ENCODE results near the gene REV1.
"Not testable (repeated sequence)": the region's sequence is repeated elsewhere in the genome, so short reads cannot be mapped to it uniquely, and the experiment has no call there.

Gene REV1

DNA sequence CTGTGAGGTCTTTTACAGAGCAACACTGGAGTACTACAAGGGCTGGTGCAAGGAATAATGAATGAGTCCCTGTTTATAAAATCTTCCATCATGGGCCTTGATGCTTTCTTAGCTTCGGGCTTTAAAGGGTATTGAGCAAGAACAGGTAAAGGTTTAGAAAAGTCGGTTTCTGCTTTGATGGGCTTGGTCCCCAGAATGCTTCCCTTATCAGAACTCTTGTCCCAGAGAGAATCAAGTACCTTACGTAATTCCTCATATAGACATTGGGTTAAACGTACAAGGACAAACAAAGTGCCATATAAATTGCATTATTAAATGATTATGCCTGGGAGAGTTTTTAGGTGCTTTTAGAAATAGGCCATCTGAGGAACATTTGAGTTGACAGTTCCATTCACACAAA is 24.5 kb upstream of the REV1 start:
- ChIA-PET POLR2A (ENCODE audit: low non-redundant PET) (no interaction called here), CTCF (interaction anchor here (0.8 kb wide), 1 partner anchor 233 kb away, joined by 3 read pairs; no protein-coding TSS in a partner anchor)
- no peak overlapping the region for H3K27ac ChIP-seq
- DNase-seq (ENCODE audit: low spot score), result no peak
- no peak for TF ChIP-seq CTCF (conservative IDR thresholded peaks at IDR 0.05; ENCODE audit: low read depth)

DNA sequence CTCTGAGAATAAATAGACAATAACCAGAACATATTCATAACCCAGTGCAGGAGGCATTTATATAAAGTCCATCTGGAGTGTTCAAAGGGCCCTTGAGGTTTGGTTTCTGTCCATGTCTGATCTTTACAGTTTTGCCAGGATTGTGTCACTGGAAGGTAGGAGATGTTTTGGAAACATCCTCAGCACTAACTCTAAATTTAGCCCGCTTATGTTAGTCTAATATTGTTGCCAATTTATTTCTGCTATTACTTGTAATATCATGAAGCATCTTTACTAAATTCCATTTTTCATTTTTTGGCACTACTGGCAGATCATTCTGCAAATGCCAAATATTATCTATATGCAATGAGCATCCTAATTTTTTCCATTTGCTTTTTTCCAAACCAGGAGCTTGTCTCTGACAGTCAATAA is 22.4 kb upstream of the REV1 start:
- ChIA-PET CTCF (no interaction called here), POLR2A (ENCODE audit: low non-redundant PET) (no interaction called here)
- no peak overlapping the region for H3K27ac ChIP-seq
- no peak for TF ChIP-seq CTCF (conservative IDR thresholded peaks at IDR 0.05; ENCODE audit: low read depth)
- no peak for DNase-seq (ENCODE audit: low spot score)

GRCh38 chr2:99509387-99509786 is 19.6 kb upstream of the REV1 start:
- ChIA-PET CTCF (no interaction called here), POLR2A (ENCODE audit: low non-redundant PET) (no interaction called here)
- no peak for DNase-seq (ENCODE audit: low spot score)
- TF ChIP-seq CTCF (conservative IDR thresholded peaks at IDR 0.05; ENCODE audit: low read depth), result no peak
- H3K27ac ChIP-seq, result no peak overlapping the region

DNA sequence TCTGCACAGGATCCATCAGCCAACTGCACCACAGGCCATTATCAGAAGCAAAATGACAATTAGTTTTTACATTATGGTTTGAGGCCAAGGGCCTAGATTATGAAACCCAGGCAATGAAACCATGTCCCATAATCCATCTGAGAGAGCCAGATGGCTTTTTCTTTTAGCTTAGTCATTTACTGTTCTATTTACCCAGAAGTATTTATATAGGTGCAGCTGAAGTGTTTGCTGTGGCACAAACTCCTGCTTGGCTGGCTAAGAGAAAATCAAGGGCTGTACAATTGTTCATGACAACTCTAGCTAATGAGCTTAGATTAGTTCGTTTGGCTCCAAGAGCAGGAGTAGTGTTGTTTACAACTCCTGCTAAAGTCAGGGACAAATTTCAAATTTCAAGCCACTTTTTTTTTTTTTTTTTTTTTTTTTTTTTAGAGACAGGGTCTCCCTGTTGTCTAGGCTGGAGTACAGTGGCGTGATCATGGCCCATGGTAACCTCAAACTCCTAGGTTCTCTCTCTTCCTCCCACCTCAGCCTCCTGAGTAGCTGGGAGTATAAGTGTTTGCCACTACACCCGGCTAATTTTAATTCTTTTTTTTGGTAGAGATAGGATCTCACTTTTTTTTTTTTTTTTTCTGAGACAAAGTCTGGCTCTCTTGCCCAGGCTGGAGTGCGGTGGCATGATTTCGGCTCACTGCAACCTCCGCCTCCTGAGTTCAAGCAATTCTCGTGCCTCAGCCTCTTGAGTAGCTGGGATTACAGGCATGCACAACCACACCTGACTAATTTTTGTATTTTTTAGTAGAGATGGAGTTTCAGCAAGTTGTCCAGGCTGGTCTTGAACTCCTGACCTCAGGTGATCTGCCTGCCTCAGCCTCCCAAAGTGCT is 18.4 kb upstream of the REV1 start:
- ChIA-PET POLR2A (ENCODE audit: low non-redundant PET) (interaction anchor here (0.6 kb wide), 1 partner anchor 18 kb away, joined by 3 read pairs; the partner anchor contains the start of gene REV1), CTCF (no interaction called here)
- TF ChIP-seq CTCF (conservative IDR thresholded peaks at IDR 0.05; ENCODE audit: low read depth), result no peak
- DNase-seq (ENCODE audit: low spot score), result no peak
- H3K27ac ChIP-seq, result no peak overlapping the region

- H3K27ac ChIP-seq, result no peak overlapping the region
- DNase-seq (ENCODE audit: low spot score), result no peak
- no peak for TF ChIP-seq CTCF (conservative IDR thresholded peaks at IDR 0.05; ENCODE audit: low read depth)
- ChIA-PET POLR2A (ENCODE audit: low non-redundant PET) (no interaction called here), CTCF (no interaction called here)
Measured at GRCh38 chr2:99504844-99505584, 15.2 kb upstream of the REV1 start.

DNA sequence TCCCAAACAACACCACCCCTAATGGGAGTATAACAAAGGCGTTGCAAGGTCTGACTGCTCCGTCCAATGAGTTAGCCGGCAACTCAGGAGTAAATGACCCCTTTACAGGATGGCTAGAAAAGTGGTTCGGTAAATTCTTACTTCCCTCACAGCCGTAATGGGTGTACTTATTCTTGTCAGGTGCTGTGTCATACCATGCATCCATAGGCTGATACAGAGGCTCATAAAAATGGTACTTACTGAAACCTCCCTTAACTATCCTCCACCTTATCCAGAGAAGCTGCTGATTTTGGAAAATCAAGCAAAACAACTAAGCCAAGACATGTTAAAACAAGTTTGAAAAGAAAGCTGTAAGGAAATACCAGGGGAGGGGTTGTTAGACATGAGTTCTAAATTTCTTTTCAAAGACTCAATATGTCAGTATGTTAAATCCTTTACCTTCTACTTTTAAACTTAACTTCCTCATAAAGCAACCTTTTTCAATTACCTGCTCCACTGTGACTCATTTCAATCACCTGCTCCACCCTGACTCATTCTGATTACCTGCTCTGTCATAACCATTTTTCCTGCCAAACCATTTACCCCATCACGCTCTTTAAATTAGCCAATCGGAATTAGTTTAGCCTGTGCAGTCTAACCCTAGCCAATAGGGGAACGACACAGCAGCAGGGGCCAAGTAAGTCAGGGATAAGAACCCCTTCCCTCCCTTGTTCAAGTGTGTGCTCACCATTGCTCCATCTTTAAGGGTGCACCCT is 14.0 kb upstream of the REV1 start:
- CTCF ChIA-PET, result interaction anchor here (0.6 kb wide), 1 partner anchor 1822 kb away, joined by 3 read pairs; no protein-coding TSS in a partner anchor
- H3K27ac ChIP-seq; POLR2A ChIA-PET (ENCODE audit: low non-redundant PET): not testable (repeated sequence)
- peak; percentile 59 for DNase-seq (ENCODE audit: low spot score)
